ENCODE results near the gene RERE.

RERE gene

DNA sequence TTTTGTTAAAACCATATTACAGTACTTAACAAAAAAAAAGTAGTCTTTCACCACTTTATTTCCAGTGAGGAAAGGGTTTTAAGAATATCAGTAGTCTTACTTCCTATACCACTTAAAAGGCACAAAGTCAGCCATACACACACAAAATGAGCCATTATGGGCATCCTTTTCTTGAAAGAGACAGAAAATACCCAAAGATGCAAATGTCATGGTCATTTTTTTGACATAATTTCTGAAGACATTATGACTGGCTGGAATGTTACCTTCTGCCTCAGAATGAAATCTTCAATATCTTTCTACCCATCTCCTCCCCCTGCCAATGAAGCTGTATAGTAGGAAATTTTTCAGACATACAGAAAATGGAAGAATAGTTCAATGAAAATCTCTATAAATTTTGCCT is 261.9 kb downstream of the RERE start:
- TF ChIP-seq, protein P1, sequence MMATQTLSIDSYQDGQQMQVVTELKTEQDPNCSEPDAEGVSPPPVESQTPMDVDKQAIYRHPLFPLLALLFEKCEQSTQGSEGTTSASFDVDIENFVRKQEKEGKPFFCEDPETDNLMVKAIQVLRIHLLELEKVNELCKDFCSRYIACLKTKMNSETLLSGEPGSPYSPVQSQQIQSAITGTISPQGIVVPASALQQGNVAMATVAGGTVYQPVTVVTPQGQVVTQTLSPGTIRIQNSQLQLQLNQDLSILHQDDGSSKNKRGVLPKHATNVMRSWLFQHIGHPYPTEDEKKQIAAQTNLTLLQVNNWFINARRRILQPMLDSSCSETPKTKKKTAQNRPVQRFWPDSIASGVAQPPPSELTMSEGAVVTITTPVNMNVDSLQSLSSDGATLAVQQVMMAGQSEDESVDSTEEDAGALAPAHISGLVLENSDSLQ (IDR thresholded peaks at IDR 0.05), result no peak
- TF ChIP-seq HDGF (IDR thresholded peaks at IDR 0.05; ENCODE audit: borderline replicate concordance) (no peak), BHLHE40 (IDR thresholded peaks at IDR 0.05; ENCODE audit: borderline replicate concordance) (no peak), TARDBP (IDR thresholded peaks at IDR 0.05) (no peak), SP1 (IDR thresholded peaks at IDR 0.05) (no peak), FOXK2 (IDR thresholded peaks at IDR 0.05) (no peak), L3MBTL2 (conservative IDR thresholded peaks at IDR 0.05) (no peak), NFRKB (IDR thresholded peaks at IDR 0.05) (no peak), ELF4 (IDR thresholded peaks at IDR 0.05) (no peak), FOXM1 (IDR thresholded peaks at IDR 0.05; ENCODE audit: borderline replicate concordance) (no peak), ZNF384 (IDR thresholded peaks at IDR 0.05) (no peak)
- ChIA-PET POLR2A (no interaction called here), CTCF (interaction anchor here (1.3 kb wide), 1 partner anchor 293 kb away, joined by 3 read pairs; no protein-coding TSS in a partner anchor)
- no peak for DNase-seq (ENCODE audit: extremely low spot score)

DNA sequence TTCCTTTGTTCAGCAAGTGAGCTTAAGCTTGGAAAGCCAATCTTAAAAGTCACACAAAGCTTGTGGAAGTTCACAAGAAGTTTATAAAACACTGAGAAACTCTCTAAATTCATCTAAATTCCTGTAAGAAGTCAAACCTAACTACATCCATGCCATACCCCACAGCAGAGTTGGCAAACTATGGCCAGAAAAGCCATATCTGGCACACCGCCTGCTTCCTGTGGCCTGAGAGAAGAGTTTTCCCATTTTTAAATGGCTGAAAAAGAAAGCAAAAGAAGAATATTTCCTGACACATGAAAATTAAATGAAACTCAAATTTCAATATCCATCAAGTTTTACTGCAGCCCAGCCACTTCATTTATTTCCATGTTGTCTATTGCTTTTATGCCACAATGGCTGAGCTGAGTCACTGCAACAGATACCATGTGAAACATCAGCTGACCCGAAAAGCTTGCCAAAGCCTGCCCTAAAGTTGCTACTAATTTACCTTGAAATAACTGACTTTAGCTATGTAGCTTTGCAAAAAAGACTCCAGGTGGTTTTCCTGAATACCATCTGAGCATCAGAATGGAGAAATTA is 262.4 kb downstream of the RERE start:
- DNase-seq (ENCODE audit: extremely low spot score), result no peak
- no peak for TF ChIP-seq ELF4 (IDR thresholded peaks at IDR 0.05)
- TF ChIP-seq CTBP1 (IDR thresholded peaks at IDR 0.05; ENCODE audit: borderline replicate concordance), result no peak
- TF ChIP-seq FOXK2 (IDR thresholded peaks at IDR 0.05), result no peak
- no peak for TF ChIP-seq ZNF384 (IDR thresholded peaks at IDR 0.05)
- no peak for TF ChIP-seq SUZ12 (IDR thresholded peaks at IDR 0.05)
- no peak for TF ChIP-seq HDGF (IDR thresholded peaks at IDR 0.05; ENCODE audit: borderline replicate concordance)
- no peak for TF ChIP-seq BHLHE40 (IDR thresholded peaks at IDR 0.05; ENCODE audit: borderline replicate concordance)
- TF ChIP-seq, protein P1 (IDR thresholded peaks at IDR 0.05), result no peak
- TF ChIP-seq SP1 (IDR thresholded peaks at IDR 0.05), result no peak
- TF ChIP-seq NFRKB (IDR thresholded peaks at IDR 0.05), result no peak
- TF ChIP-seq LEF1 (IDR thresholded peaks at IDR 0.05; ENCODE audit: borderline replicate concordance), result no peak
- no peak for TF ChIP-seq ARNT (IDR thresholded peaks at IDR 0.05)
- TF ChIP-seq TARDBP (IDR thresholded peaks at IDR 0.05), result no peak
- TF ChIP-seq FOXA1 (IDR thresholded peaks at IDR 0.05), result no peak
- TF ChIP-seq L3MBTL2 (conservative IDR thresholded peaks at IDR 0.05), result no peak
- no peak for TF ChIP-seq FOXM1 (IDR thresholded peaks at IDR 0.05; ENCODE audit: borderline replicate concordance)
- POLR2A ChIA-PET, result no interaction called here
- CTCF ChIA-PET, result interaction anchor here (1.3 kb wide), 1 partner anchor 294 kb away, joined by 3 read pairs; no protein-coding TSS in a partner anchor

GRCh38 chr1:8552820-8553397 is 264.5 kb downstream of the RERE start:
- ChIA-PET POLR2A (no interaction called here), CTCF (interaction anchor here (1.4 kb wide), 1 partner anchor 8 kb away, joined by 6 read pairs; no protein-coding TSS in a partner anchor)
- no peak for DNase-seq (ENCODE audit: extremely low spot score)
- TF ChIP-seq BHLHE40 (IDR thresholded peaks at IDR 0.05; ENCODE audit: borderline replicate concordance) (no peak), SP1 (IDR thresholded peaks at IDR 0.05) (no peak), TARDBP (IDR thresholded peaks at IDR 0.05) (no peak), CTBP1 (IDR thresholded peaks at IDR 0.05; ENCODE audit: borderline replicate concordance) (no peak), LEF1 (IDR thresholded peaks at IDR 0.05; ENCODE audit: borderline replicate concordance) (no peak), SUZ12 (IDR thresholded peaks at IDR 0.05) (no peak), FOXM1 (IDR thresholded peaks at IDR 0.05; ENCODE audit: borderline replicate concordance) (no peak), L3MBTL2 (conservative IDR thresholded peaks at IDR 0.05) (no peak), NFRKB (IDR thresholded peaks at IDR 0.05) (no peak), FOXA1 (IDR thresholded peaks at IDR 0.05) (no peak), ARNT (IDR thresholded peaks at IDR 0.05) (no peak), FOXK2 (IDR thresholded peaks at IDR 0.05) (no peak), HDGF (IDR thresholded peaks at IDR 0.05; ENCODE audit: borderline replicate concordance) (no peak), ZNF384 (IDR thresholded peaks at IDR 0.05) (no peak)

GRCh38 chr1:8551613-8552489 is 265.6 kb downstream of the RERE start:
- TF ChIP-seq TARDBP (IDR thresholded peaks at IDR 0.05) (no peak), ARNT (IDR thresholded peaks at IDR 0.05) (no peak), LEF1 (IDR thresholded peaks at IDR 0.05; ENCODE audit: borderline replicate concordance) (no peak), ZNF384 (IDR thresholded peaks at IDR 0.05) (no peak), FOXM1 (IDR thresholded peaks at IDR 0.05; ENCODE audit: borderline replicate concordance) (no peak), L3MBTL2 (conservative IDR thresholded peaks at IDR 0.05) (no peak), SP1 (IDR thresholded peaks at IDR 0.05) (no peak), FOXK2 (IDR thresholded peaks at IDR 0.05) (no peak), SUZ12 (IDR thresholded peaks at IDR 0.05) (no peak), CTBP1 (IDR thresholded peaks at IDR 0.05; ENCODE audit: borderline replicate concordance) (no peak), BHLHE40 (IDR thresholded peaks at IDR 0.05; ENCODE audit: borderline replicate concordance) (no peak), NFRKB (IDR thresholded peaks at IDR 0.05) (no peak), FOXA1 (IDR thresholded peaks at IDR 0.05) (no peak), ELF4 (IDR thresholded peaks at IDR 0.05) (no peak), HDGF (IDR thresholded peaks at IDR 0.05; ENCODE audit: borderline replicate concordance) (no peak)
- TF ChIP-seq, protein P1 (IDR thresholded peaks at IDR 0.05), result no peak
- ChIA-PET CTCF (interaction anchor here (0.5 to 1.4 kb wide), 2 partner anchors 9 to 313 kb away, joined by 4 to 6 read pairs; no protein-coding TSS in a partner anchor), POLR2A (no interaction called here)
- DNase-seq (ENCODE audit: extremely low spot score), result no peak

GRCh38 chr1:8551057-8551456 is 266.4 kb downstream of the RERE start:
- ChIA-PET POLR2A (no interaction called here), CTCF (interaction anchor here (0.5 kb wide), 1 partner anchor 312 kb away, joined by 4 read pairs; no protein-coding TSS in a partner anchor)
- no peak for DNase-seq (ENCODE audit: extremely low spot score)
- TF ChIP-seq LEF1 (IDR thresholded peaks at IDR 0.05; ENCODE audit: borderline replicate concordance) (no peak), L3MBTL2 (conservative IDR thresholded peaks at IDR 0.05) (no peak), ARNT (IDR thresholded peaks at IDR 0.05) (no peak), HDGF (IDR thresholded peaks at IDR 0.05; ENCODE audit: borderline replicate concordance) (no peak), SUZ12 (IDR thresholded peaks at IDR 0.05) (no peak), TARDBP (IDR thresholded peaks at IDR 0.05) (no peak), CTBP1 (IDR thresholded peaks at IDR 0.05; ENCODE audit: borderline replicate concordance) (no peak), ZNF384 (IDR thresholded peaks at IDR 0.05) (no peak), FOXK2 (IDR thresholded peaks at IDR 0.05) (no peak), FOXA1 (IDR thresholded peaks at IDR 0.05) (no peak)
